GM18505 (cell line): Measurements from ENCODE around the gene FGF21.

Experiments
- ATAC-seq: cut with Tn5 transposase; IDR thresholded peaks from one replicate; pipeline ENCODE4 v1.9.1; 2021; ENCODE audit not compliant: unreplicated experiment
- POLR2A ChIP-seq: IDR thresholded peaks from 4 replicates; pipeline ENCODE4 v1.6.1; 2011; ENCODE audit warnings: borderline replicate concordance; ENCODE audit not compliant: insufficient read depth, insufficient read length; ENCODE audit errors: extremely low read depth

Gene FGF21

GRCh38 chr19:48719263-48720171, 35.8 kb upstream of the FGF21 start, which contains the start of gene MAMSTR:
MAMSTR (minus strand) TSS chr19:48719725; CDS start chr19:48719031, 694 bp downstream.
- no peak for TF ChIP-seq POLR2A
- no peak for ATAC-seq

- ATAC-seq, result no peak
Observed at GRCh38 chr19:48720251-48720612, 35.1 kb upstream of the FGF21 start.

GRCh38 chr19:48720613-48721296, 34.6 kb upstream of the FGF21 start:
- peak; percentile 61 for ATAC-seq
- TF ChIP-seq POLR2A, result peak; percentile 61

More at GRCh38 chr19:48720251-48720612, 35.1 kb upstream of the FGF21 start:
- TF ChIP-seq POLR2A, result no peak

GRCh38 chr19:48722196-48722708, 33.1 kb upstream of the FGF21 start:
- ATAC-seq, result no peak
- TF ChIP-seq POLR2A, result no peak

GRCh38 chr19:48724796-48725753, 30.2 kb upstream of the FGF21 start:
- no peak for TF ChIP-seq POLR2A
- ATAC-seq, result no peak

GRCh38 chr19:48726556-48726955, 28.8 kb upstream of the FGF21 start:
- no peak for TF ChIP-seq POLR2A
- ATAC-seq, result no peak

- no peak for ATAC-seq
- TF ChIP-seq POLR2A, result no peak
Observed at GRCh38 chr19:48728911-48729664, 26.2 kb upstream of the FGF21 start.

- no peak for ATAC-seq
- TF ChIP-seq POLR2A, result no peak
Observed at GRCh38 chr19:48731452-48731851, 23.9 kb upstream of the FGF21 start.

- ATAC-seq, result no peak
- no peak for TF ChIP-seq POLR2A
Observed at GRCh38 chr19:48734625-48735024, 20.7 kb upstream of the FGF21 start.

GRCh38 chr19:48735031-48735615, 20.2 kb upstream of the FGF21 start:
- no peak for ATAC-seq
- TF ChIP-seq POLR2A, result no peak

- no peak for TF ChIP-seq POLR2A
- no peak for ATAC-seq
Observed at GRCh38 chr19:48737360-48737998, 17.8 kb upstream of the FGF21 start.

- ATAC-seq, result peak; percentile 80
- no peak for TF ChIP-seq POLR2A
Observed at GRCh38 chr19:48738557-48739403, 16.5 kb upstream of the FGF21 start.
